HG03095 (cell line): ENCODE measurements around the gene PTCH2.

Experiments used
- ATAC-seq: cut with Tn5 transposase; IDR thresholded peaks from one replicate; pipeline ENCODE4 v1.9.1; 2021; ENCODE audit warnings: moderate library complexity; ENCODE audit not compliant: unreplicated experiment

PTCH2 gene

GRCh38 chr1:44842862-44843655 lies at the start of gene PTCH2:
TSS of gene PTCH2 (minus strand) at chr1:44843253. CDS start at chr1:44842932, 321 bp downstream.
- ATAC-seq: no peak

- ATAC-seq: no peak
Observed at GRCh38 chr1:44890007-44890406, 47.0 kb upstream of the PTCH2 start.

- no peak for ATAC-seq
Observed at GRCh38 chr1:44885406-44885805, 42.4 kb upstream of the PTCH2 start.

- no peak for ATAC-seq
Observed at GRCh38 chr1:44884746-44885145, 41.7 kb upstream of the PTCH2 start.

- ATAC-seq: no peak
Observed at GRCh38 chr1:44881011-44881632, 38.1 kb upstream of the PTCH2 start.

- ATAC-seq: no peak
Observed at GRCh38 chr1:44874155-44874554, 31.1 kb upstream of the PTCH2 start.

GRCh38 chr1:44870096-44870495 lies 27.0 kb upstream of the PTCH2 start:
- ATAC-seq: no peak

GRCh38 chr1:44867801-44868200 lies 24.7 kb upstream of the PTCH2 start:
- no peak for ATAC-seq

GRCh38 chr1:44862829-44863401 lies 19.9 kb upstream of the PTCH2 start:
- no peak for ATAC-seq

GRCh38 chr1:44860891-44861425 lies 17.9 kb upstream of the PTCH2 start:
- ATAC-seq: no peak

- ATAC-seq: no peak
Observed at GRCh38 chr1:44860331-44860730, 17.3 kb upstream of the PTCH2 start.

- ATAC-seq: no peak
Observed at GRCh38 chr1:44857446-44857845, 14.4 kb upstream of the PTCH2 start.

GRCh38 chr1:44855742-44856141 lies 12.7 kb upstream of the PTCH2 start:
- ATAC-seq: no peak

GRCh38 chr1:44854970-44855369 lies 11.9 kb upstream of the PTCH2 start:
- ATAC-seq: no peak

GRCh38 chr1:44853201-44853600 lies 10.1 kb upstream of the PTCH2 start:
- ATAC-seq: no peak

GRCh38 chr1:44851308-44851707 lies 8.3 kb upstream of the PTCH2 start:
- ATAC-seq: no peak

GRCh38 chr1:44849575-44850132 lies 6.6 kb upstream of the PTCH2 start:
- ATAC-seq: no peak

- ATAC-seq: no peak
Observed at GRCh38 chr1:44848456-44849181, 5.6 kb upstream of the PTCH2 start.

- ATAC-seq: no peak
Observed at GRCh38 chr1:44847845-44848244, 4.8 kb upstream of the PTCH2 start.

GRCh38 chr1:44846985-44847384 lies 3.9 kb upstream of the PTCH2 start:
- ATAC-seq: no peak

GRCh38 chr1:44842486-44842861 lies 579 bp downstream of the PTCH2 start:
- no peak for ATAC-seq
